ENCODE measurements around the gene FIBCD1. TPM values are rescaled to one million over a fixed set of nuclear protein-coding genes. Genes with fewer than 3 reads are reported as not detected.

Gene FIBCD1
- total RNA-seq, 1 experiment from 2014 or later = 7.1 TPM

DNA sequence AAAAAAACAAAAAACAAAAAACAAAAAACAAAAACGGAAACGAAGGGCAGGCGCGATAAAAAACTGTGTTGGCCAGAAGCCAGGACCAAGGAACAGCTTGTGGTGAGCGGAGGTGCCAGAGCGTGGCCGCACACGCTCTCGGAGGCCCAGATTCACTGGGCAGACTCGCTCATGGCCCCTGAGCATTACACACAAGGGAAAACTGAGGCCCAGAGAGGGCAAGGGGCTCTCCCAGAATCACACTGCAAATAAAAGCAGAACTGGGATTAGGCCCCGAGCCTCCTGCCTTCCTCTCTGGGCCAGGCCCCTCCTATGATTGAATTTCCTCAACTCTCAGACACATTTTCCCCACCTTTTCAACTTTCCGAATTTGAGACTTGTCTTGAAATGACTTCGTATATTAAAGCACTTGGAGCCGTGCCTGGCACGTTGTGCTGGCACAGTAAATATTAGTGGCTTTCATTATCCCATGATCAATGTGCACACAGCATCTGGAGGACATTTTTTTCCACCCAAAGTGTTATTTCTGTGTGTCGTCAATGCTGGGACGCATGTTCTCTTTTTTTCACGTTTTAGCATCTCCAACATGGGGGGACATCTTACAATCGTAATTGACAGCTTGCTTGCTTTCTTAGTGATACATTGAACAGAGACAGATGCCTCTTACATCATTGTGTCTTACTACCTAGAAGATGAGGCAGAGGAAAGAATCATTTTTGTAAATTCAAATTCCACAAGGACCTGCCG is 7.4 kb downstream of the FIBCD1 start:
- TF ChIP-seq, protein P1, sequence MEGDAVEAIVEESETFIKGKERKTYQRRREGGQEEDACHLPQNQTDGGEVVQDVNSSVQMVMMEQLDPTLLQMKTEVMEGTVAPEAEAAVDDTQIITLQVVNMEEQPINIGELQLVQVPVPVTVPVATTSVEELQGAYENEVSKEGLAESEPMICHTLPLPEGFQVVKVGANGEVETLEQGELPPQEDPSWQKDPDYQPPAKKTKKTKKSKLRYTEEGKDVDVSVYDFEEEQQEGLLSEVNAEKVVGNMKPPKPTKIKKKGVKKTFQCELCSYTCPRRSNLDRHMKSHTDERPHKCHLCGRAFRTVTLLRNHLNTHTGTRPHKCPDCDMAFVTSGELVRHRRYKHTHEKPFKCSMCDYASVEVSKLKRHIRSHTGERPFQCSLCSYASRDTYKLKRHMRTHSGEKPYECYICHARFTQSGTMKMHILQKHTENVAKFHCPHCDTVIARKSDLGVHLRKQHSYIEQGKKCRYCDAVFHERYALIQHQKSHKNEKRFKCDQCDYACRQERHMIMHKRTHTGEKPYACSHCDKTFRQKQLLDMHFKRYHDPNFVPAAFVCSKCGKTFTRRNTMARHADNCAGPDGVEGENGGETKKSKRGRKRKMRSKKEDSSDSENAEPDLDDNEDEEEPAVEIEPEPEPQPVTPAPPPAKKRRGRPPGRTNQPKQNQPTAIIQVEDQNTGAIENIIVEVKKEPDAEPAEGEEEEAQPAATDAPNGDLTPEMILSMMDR (conservative IDR thresholded peaks at IDR 0.05) = no peak
- no peak overlapping the region for H2AFZ ChIP-seq (ENCODE audit: low read length)
- peaks cover under 1% of the 10 kb centered on the region; the same call in 1 of the 2 replicates for H3K4me1 ChIP-seq (ENCODE audit: insufficient read depth, low read length)
- no peak overlapping the region for H3K4me2 ChIP-seq (ENCODE audit: insufficient read depth, insufficient read length, low read length)
- H4K91ac ChIP-seq (ENCODE audit: insufficient read length, low read depth, low read length) = no peak overlapping the region
- H3K23me2 ChIP-seq (ENCODE audit: insufficient read length, low read depth, low read length, poor library complexity, severe bottlenecking) = no peaks in the 10 kb centered on the region
- H3K4ac ChIP-seq (ENCODE audit: low read depth, low read length) = no peak overlapping the region
- no CpG with 5 or more reads among the region's 20 CpGs for WGBS (ENCODE audit: extremely low coverage, insufficient read length, low lambda C conversion rate)
- no peaks in the 10 kb centered on the region for H3K79me1 ChIP-seq (ENCODE audit: insufficient read depth, low read depth, low read length, poor library complexity, severe bottlenecking)
- H2BK120ac ChIP-seq (ENCODE audit: low read depth, low read length, poor library complexity, severe bottlenecking) = no peak overlapping the region
- no peak overlapping the region for H2AK5ac ChIP-seq (ENCODE audit: insufficient read length, low read length)
- no peaks in the 10 kb centered on the region for H3K79me2 ChIP-seq (ENCODE audit: insufficient read depth, low read length)
- H2BK15ac ChIP-seq (ENCODE audit: low read depth, low read length) = no peak overlapping the region
- no peaks in the 10 kb centered on the region; a peak in 1 of 5 replicates for H3K9me3 Mint-ChIP-seq
- no peak overlapping the region for H2BK12ac ChIP-seq (ENCODE audit: insufficient read length, low read depth, low read length)
- no peak overlapping the region for H3T11ph ChIP-seq (ENCODE audit: low read length)
- H4K8ac ChIP-seq (replicated peaks; ENCODE audit: insufficient read length, low read depth, low read length) = no peak overlapping the region
- no peak overlapping the region for H4K5ac ChIP-seq (ENCODE audit: insufficient read length, low read depth, low read length)
- H3K9me3 ChIP-seq (ENCODE audit: control insufficient read depth, low read depth, low read length) = no peaks in the 10 kb centered on the region
- H3K4me1 Mint-ChIP-seq = peaks cover 38 to 43% of the 10 kb centered on the region in 2 experiments
- H4K20me1 ChIP-seq (ENCODE audit: control insufficient read depth, insufficient read depth, insufficient read length) = no peaks in the 10 kb centered on the region
- no peak overlapping the region for H3K14ac ChIP-seq (ENCODE audit: insufficient read depth, low read length)
- H3K9ac ChIP-seq (ENCODE audit: extremely low read depth, insufficient read length, low read length) = no peak overlapping the region
- 0 out of 7 replicates have a peak, but pooled peaks cover 0 to 1% (median 0%) of the 10 kb centered on the region in 3 experiments for H3K36me3 Mint-ChIP-seq (ENCODE audit: insufficient read depth in 1 of 3, low read depth in 3 of 3)
- peak overlapping the region in 1 of 3 experiments; percentile 5; a peak in 1 of 7 replicates for H3K27ac Mint-ChIP-seq
- H3K27me3 ChIP-seq (ENCODE audit: insufficient read depth, low read length) = no peaks in the 10 kb centered on the region
- H2BK5ac ChIP-seq (ENCODE audit: insufficient read length, low read length) = no peak overlapping the region
- no peak overlapping the region for H2BK20ac ChIP-seq (ENCODE audit: low read depth, low read length, poor library complexity, severe bottlenecking)
- no peak overlapping the region for H3K56ac ChIP-seq (ENCODE audit: insufficient read length, low read depth, low read length)
- no peak overlapping the region for H3K18ac ChIP-seq (ENCODE audit: insufficient read length, low read depth, low read length)
- peaks cover 10% of the 10 kb centered on the region for H3K27me3 Mint-ChIP-seq (ENCODE audit: low read depth)
- H3K23ac ChIP-seq (ENCODE audit: insufficient read length, low read depth, low read length) = no peak overlapping the region
- DNase-seq = no peak
- peak overlapping the region in 1 of 2 experiments; percentile 10; a peak in 1 of 5 replicates for H3K4me3 Mint-ChIP-seq
- no peak overlapping the region for H3K27ac ChIP-seq (ENCODE audit: insufficient read length, low read depth, low read length)

Measured in H9 (cell line).